HG02943 (cell line): ENCODE measurements around the gene PLA2G4F.

Experiments
- ATAC-seq: cut with Tn5 transposase; IDR thresholded peaks from one replicate; pipeline ENCODE4 v1.9.1; 2021; ENCODE audit warnings: mild to moderate bottlenecking, low read depth, moderate library complexity; ENCODE audit not compliant: unreplicated experiment

PLA2G4F gene

GRCh38 chr15:42148808-42149492 lies 7.5 kb downstream of the PLA2G4F start:
- no peak for ATAC-seq

- no peak for ATAC-seq
Measured at GRCh38 chr15:42147431-42147735, 9.1 kb downstream of the PLA2G4F start.

- no peak for ATAC-seq
Measured at GRCh38 chr15:42146551-42147430, 9.6 kb downstream of the PLA2G4F start.

- no peak for ATAC-seq
Measured at GRCh38 chr15:42145546-42146455, 10.6 kb downstream of the PLA2G4F start.

GRCh38 chr15:42144841-42145375 lies 11.5 kb downstream of the PLA2G4F start:
- ATAC-seq = no peak

- ATAC-seq = no peak
Measured at GRCh38 chr15:42143866-42144625, 12.4 kb downstream of the PLA2G4F start.

GRCh38 chr15:42143356-42143755 lies 13.1 kb downstream of the PLA2G4F start:
- ATAC-seq = no peak

GRCh38 chr15:42141795-42142667 lies 14.4 kb downstream of the PLA2G4F start:
- no peak for ATAC-seq

- ATAC-seq = no peak
Measured at GRCh38 chr15:42141246-42141645, 15.2 kb downstream of the PLA2G4F start.

- ATAC-seq = no peak
Measured at GRCh38 chr15:42140383-42141070, 15.9 kb downstream of the PLA2G4F start.

- no peak for ATAC-seq
Measured at GRCh38 chr15:42139596-42139995, 16.8 kb downstream of the PLA2G4F start.

- no peak for ATAC-seq
Measured at GRCh38 chr15:42138968-42139386, 17.5 kb downstream of the PLA2G4F start.

GRCh38 chr15:42138411-42138810 lies 18.0 kb downstream of the PLA2G4F start:
- ATAC-seq = no peak

GRCh38 chr15:42137461-42138261 lies 18.8 kb downstream of the PLA2G4F start:
- no peak for ATAC-seq

GRCh38 chr15:42136513-42136912 lies 19.9 kb downstream of the PLA2G4F start:
- no peak for ATAC-seq

GRCh38 chr15:42135351-42135750 lies 21.1 kb downstream of the PLA2G4F start:
- no peak for ATAC-seq

- no peak for ATAC-seq
Measured at GRCh38 chr15:42134617-42135245, 21.7 kb downstream of the PLA2G4F start.
